Mesendoderm (in vitro differentiated cells): ENCODE measurements around the gene GPR61.
A peak's percentile ranks its signal among the peaks of the same experiment; 100 is the strongest.

Source experiments
- DNase-seq: peaks from one replicate; pipeline ENCODE4 v3.0.0; 2013
- H2AK5ac ChIP-seq: 2 replicates; pipeline ENCODE4 v1.6.1; 2013; ENCODE audit warnings: low read length, inconsistent platforms
- H2BK120ac ChIP-seq: 2 replicates; pipeline ENCODE4 v1.6.1; 2013; ENCODE audit warnings: low read depth, mild to moderate bottlenecking, low read length, moderate library complexity, mixed read lengths
- H2BK15ac ChIP-seq: replicated peaks from 2 replicates; pipeline ENCODE4 v1.6.1; 2013; ENCODE audit warnings: low read depth, mild to moderate bottlenecking, moderate library complexity
- H2BK5ac ChIP-seq: 2 replicates; pipeline ENCODE4 v1.6.1; 2013; ENCODE audit warnings: low read length, inconsistent platforms
- H3K18ac ChIP-seq: 2 replicates; pipeline ENCODE4 v1.6.1; 2013; ENCODE audit warnings: mild to moderate bottlenecking, low read length, mixed read lengths
- H3K23ac ChIP-seq: one replicate; pipeline ENCODE4 v1.6.1; 2013; ENCODE audit warnings: low read length
- H3K27ac ChIP-seq: 2 replicates; pipeline ENCODE4 v1.5.1; 2013; ENCODE audit warnings: low read depth, mild to moderate bottlenecking, inconsistent platforms, low read length, moderate library complexity
- H3K27me3 ChIP-seq: 2 replicates; pipeline ENCODE4 v1.6.1; 2013; ENCODE audit warnings: low read length, control low read depth, mild to moderate bottlenecking, inconsistent platforms; ENCODE audit not compliant: insufficient read depth, poor library complexity
- H3K36me3 ChIP-seq: 2 replicates; pipeline ENCODE4 v1.6.1; 2013; ENCODE audit warnings: low read length, inconsistent platforms; ENCODE audit not compliant: control insufficient read depth, insufficient read depth
- H3K4ac ChIP-seq: one replicate; pipeline ENCODE4 v1.6.1; 2013; ENCODE audit warnings: low read depth, mild to moderate bottlenecking, low read length, moderate library complexity
- H3K4me1 ChIP-seq: 2 replicates; pipeline ENCODE4 v1.6.1; 2013; ENCODE audit warnings: low read depth, low read length, inconsistent platforms; ENCODE audit not compliant: control insufficient read depth
- H3K4me2 ChIP-seq: 2 replicates; pipeline ENCODE4 v1.6.1; 2013; ENCODE audit warnings: low read length
- H3K4me3 ChIP-seq: 2 replicates; pipeline ENCODE4 v1.5.1; 2013; ENCODE audit warnings: mild to moderate bottlenecking, low read length
- H3K56ac ChIP-seq: one replicate; pipeline ENCODE4 v1.6.1; 2013; ENCODE audit warnings: low read length
- H3K79me1 ChIP-seq: 2 replicates; pipeline ENCODE4 v1.6.1; 2013; ENCODE audit warnings: low read length, inconsistent platforms
- H3K79me2 ChIP-seq: 2 replicates; pipeline ENCODE4 v1.6.1; 2013; ENCODE audit warnings: mild to moderate bottlenecking, low read length; ENCODE audit not compliant: control insufficient read depth, insufficient read depth
- H3K9ac ChIP-seq: 2 replicates; pipeline ENCODE4 v1.6.1; 2013; ENCODE audit warnings: low read length, inconsistent platforms
- H4K5ac ChIP-seq: one replicate; pipeline ENCODE4 v1.6.1; 2013; ENCODE audit warnings: low read length
- H4K8ac ChIP-seq: one replicate; pipeline ENCODE4 v1.6.1; 2013; ENCODE audit warnings: low read depth, mild to moderate bottlenecking, control low read depth, low read length, moderate library complexity
- WGBS: extraction: QIAGEN DNeasy Blood & Tissue Kit; methylation state at CpG from one replicate; pipeline ENCODE4 v1.1.7; 2013; ENCODE audit warnings: low lambda C conversion rate, missing lambda C conversion rate; ENCODE audit not compliant: insufficient coverage; ENCODE audit errors: extremely low coverage; 5-methylcytosine and 5-hydroxymethylcytosine counted together

The GPR61 gene

GRCh38 chr1:109493227-109493626 is 46.4 kb upstream of the GPR61 start:
- Histone ChIP-seq H3K79me2 (no peaks in the 10 kb centered on the region), H2AK5ac (no peak overlapping the region), H2BK120ac (no peak overlapping the region), H2BK15ac (no peak overlapping the region), H3K18ac (no peak overlapping the region), H3K23ac (no peak overlapping the region), H2BK5ac (no peak overlapping the region), H3K79me1 (peaks cover 2% of the 10 kb centered on the region), H3K56ac (peak overlapping the region; percentile 3), H4K8ac (no peak overlapping the region), H3K27me3 (no peaks in the 10 kb centered on the region), H4K5ac (no peak overlapping the region), H3K4me2 (no peak overlapping the region), H3K4me3 (no peak overlapping the region), H3K27ac (no peak overlapping the region), H3K4me1 (no peaks in the 10 kb centered on the region), H3K9ac (peak overlapping the region; percentile 54), H3K36me3 (no peaks in the 10 kb centered on the region), H3K4ac (no peak overlapping the region)
- no peak for DNase-seq
- no CpG with 5 or more reads among the region's 4 CpGs for WGBS

GRCh38 chr1:109493805-109494539 is 45.7 kb upstream of the GPR61 start, which contains the start of gene CYB561D1:
Gene CYB561D1 (plus strand): TSS chr1:109494094. CDS start chr1:109494140, 46 bp downstream.
- Histone ChIP-seq H4K8ac (no peak within 1 kb of the TSS), H3K79me2 (no peaks in the 10 kb centered on the region), H3K27ac (peak within 1 kb of the TSS; percentile 49), H2BK15ac (no peak within 1 kb of the TSS), H4K5ac (no peak within 1 kb of the TSS), H2BK120ac (no peak within 1 kb of the TSS), H3K79me1 (peaks cover 2% of the 10 kb centered on the region), H3K18ac (no peak within 1 kb of the TSS), H3K4me3 (peak within 1 kb of the TSS; percentile 97), H3K4ac (no peak within 1 kb of the TSS), H3K4me2 (peak within 1 kb of the TSS; percentile 71), H2BK5ac (no peak within 1 kb of the TSS), H3K36me3 (no peaks in the 10 kb centered on the region), H2AK5ac (no peak within 1 kb of the TSS), H3K23ac (no peak within 1 kb of the TSS), H3K4me1 (no peaks in the 10 kb centered on the region), H3K56ac (peak within 1 kb of the TSS; percentile 97), H3K27me3 (no peaks in the 10 kb centered on the region), H3K9ac (peak within 1 kb of the TSS; percentile 90)
- peak; percentile 90 for DNase-seq
- WGBS = no CpG with 5 or more reads among the region's 44 CpGs

- H3K4ac ChIP-seq = no peak overlapping the region
- no peak overlapping the region for H3K9ac ChIP-seq
- no peaks in the 10 kb centered on the region for H3K36me3 ChIP-seq
- no peaks in the 10 kb centered on the region for H3K79me2 ChIP-seq
- H3K23ac ChIP-seq = no peak overlapping the region
- no peak overlapping the region for H2BK5ac ChIP-seq
- no peak overlapping the region for H2BK15ac ChIP-seq
- no peak overlapping the region for H3K18ac ChIP-seq
- WGBS = no CpG with 5 or more reads among the region's 7 CpGs
- no peak overlapping the region for H2BK120ac ChIP-seq
- no peak overlapping the region for H3K4me3 ChIP-seq
- H4K8ac ChIP-seq = no peak overlapping the region
- H3K27ac ChIP-seq = no peak overlapping the region
- no peaks in the 10 kb centered on the region for H3K4me1 ChIP-seq
- no peak for DNase-seq
- H3K79me1 ChIP-seq = peaks cover 2% of the 10 kb centered on the region
- H3K4me2 ChIP-seq = no peak overlapping the region
- no peaks in the 10 kb centered on the region for H3K27me3 ChIP-seq
- H4K5ac ChIP-seq = no peak overlapping the region
- no peak overlapping the region for H2AK5ac ChIP-seq
- no peak overlapping the region for H3K56ac ChIP-seq
Observed at GRCh38 chr1:109495738-109496137, 43.9 kb upstream of the GPR61 start.

DNA sequence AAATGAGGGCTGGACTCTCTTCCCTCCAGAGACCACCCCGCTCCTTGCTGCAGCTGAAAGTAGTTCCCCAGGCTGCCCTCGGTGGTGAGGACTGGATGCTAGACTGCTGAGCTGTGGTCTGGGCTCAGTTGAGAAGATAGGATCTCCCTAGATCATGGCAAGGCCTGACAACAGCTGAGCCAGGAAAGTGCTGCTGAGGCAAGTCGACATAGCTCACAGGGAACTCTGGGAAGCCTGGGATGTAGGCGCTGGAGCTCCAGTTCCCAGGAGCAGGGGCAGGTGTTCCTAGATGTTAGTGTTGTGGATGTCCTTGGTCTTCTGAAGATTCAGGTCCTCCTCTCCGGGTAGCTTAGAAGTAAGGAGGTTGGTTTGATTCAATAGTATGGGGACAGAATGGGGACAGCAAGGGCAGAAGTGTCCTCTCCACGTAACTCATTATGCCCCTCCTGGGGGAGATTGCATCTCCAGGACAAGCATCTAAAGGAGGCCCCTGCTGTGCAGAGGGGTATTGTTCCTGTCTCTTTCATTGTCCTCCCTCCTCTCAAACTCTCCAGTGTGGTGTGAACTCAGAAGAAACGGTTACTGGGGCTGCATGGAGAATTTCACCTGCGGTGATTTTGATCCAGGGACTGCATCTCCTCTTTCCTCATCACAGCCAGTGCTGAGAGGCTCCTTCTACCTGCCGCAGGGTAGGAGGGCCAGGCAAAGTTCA is 42.1 kb upstream of the GPR61 start:
- Histone ChIP-seq H3K4me3 (no peak overlapping the region), H4K8ac (no peak overlapping the region), H2BK15ac (no peak overlapping the region), H3K23ac (no peak overlapping the region), H3K79me1 (peaks cover 2% of the 10 kb centered on the region), H3K79me2 (no peaks in the 10 kb centered on the region), H3K4me2 (no peak overlapping the region), H2BK5ac (no peak overlapping the region), H3K18ac (no peak overlapping the region), H3K4me1 (peaks cover 2% of the 10 kb centered on the region), H4K5ac (no peak overlapping the region), H2AK5ac (no peak overlapping the region), H3K4ac (no peak overlapping the region), H3K9ac (no peak overlapping the region), H2BK120ac (no peak overlapping the region), H3K36me3 (no peaks in the 10 kb centered on the region), H3K56ac (no peak overlapping the region), H3K27me3 (no peaks in the 10 kb centered on the region), H3K27ac (no peak overlapping the region)
- peak; percentile 70 for DNase-seq
- WGBS = no CpG with 5 or more reads among the region's 9 CpGs

DNA sequence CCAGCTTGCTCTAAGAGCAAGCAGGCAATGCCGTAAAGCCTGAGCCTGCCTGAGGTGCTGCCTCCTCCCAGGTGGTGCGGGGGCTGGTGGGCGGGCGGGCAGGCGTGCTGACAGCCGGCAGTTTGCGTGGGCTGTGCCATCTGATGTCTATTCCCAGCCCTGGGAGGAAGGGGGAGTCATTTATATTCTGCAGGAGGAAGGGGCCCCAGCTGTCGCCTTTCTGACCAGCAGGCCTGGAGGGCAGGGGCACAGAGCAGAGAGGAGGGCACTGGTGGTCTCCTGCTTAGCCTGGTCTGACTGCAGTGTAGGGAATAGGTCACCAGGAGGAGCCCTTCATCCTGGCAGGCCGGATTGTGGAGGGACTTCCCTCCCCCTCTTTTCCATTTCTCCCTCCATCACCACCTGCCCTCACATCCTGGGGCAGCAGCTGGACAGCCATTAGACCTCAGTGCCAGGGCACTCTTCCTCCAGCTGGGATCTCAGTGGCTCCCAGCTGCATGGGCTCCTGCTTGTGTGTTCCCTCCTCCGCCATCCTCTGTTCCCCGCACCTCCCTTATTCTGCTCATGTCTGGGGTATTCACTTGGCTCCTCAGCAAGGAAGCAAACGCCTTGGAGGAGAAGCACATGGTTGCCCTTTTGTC is 41.4 kb upstream of the GPR61 start:
- H2BK15ac ChIP-seq = no peak overlapping the region
- H3K9ac ChIP-seq = no peak overlapping the region
- no peak overlapping the region for H4K5ac ChIP-seq
- H3K79me1 ChIP-seq = peaks cover 2% of the 10 kb centered on the region
- no peak overlapping the region for H2BK5ac ChIP-seq
- no peak overlapping the region for H4K8ac ChIP-seq
- H3K18ac ChIP-seq = no peak overlapping the region
- no peak overlapping the region for H3K56ac ChIP-seq
- H3K4me3 ChIP-seq = no peak overlapping the region
- H3K36me3 ChIP-seq = no peaks in the 10 kb centered on the region
- H2BK120ac ChIP-seq = no peak overlapping the region
- H3K4ac ChIP-seq = no peak overlapping the region
- no peak overlapping the region for H3K23ac ChIP-seq
- no peak overlapping the region for H3K4me2 ChIP-seq
- H3K79me2 ChIP-seq = no peaks in the 10 kb centered on the region
- H3K27me3 ChIP-seq = no peaks in the 10 kb centered on the region
- no CpG with 5 or more reads among the region's 12 CpGs for WGBS
- peak; percentile 74 for DNase-seq
- no peak overlapping the region for H3K27ac ChIP-seq
- no peak overlapping the region for H2AK5ac ChIP-seq
- H3K4me1 ChIP-seq = peaks cover 2% of the 10 kb centered on the region
